ENCODE data around the gene ITPK1. TPM values are rescaled to one million over a fixed set of nuclear protein-coding genes. Genes with fewer than 3 reads are reported as not detected.

The ITPK1 gene
- total and polyA plus RNA-seq, 10 of the 15 experiments (the other 5 are each of a cell fraction or from before 2014, with no cell fraction given): 1.3 to 73.2 (median 27.0) TPM

DNA sequence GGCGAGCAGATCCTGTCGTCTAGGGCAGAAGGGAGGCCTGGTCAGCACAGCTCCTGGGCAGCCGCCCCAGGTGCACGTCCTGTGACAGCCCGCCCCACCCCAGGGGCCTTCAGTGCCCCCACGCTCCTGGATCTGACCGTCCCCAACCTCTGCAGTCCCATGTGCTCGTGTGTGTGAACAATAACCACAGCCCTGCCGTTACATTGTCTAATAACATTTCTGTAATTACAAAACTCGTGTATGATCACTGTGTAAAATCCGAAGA, 153.0 kb downstream of the ITPK1 start:
- Histone ChIP-seq H2AFZ (ENCODE audit: control insufficient read depth, low read depth, low read length) (no peak overlapping the region), H3K9me3 (replicated peaks; ENCODE audit: control insufficient read depth, insufficient read depth, low read length) (peaks cover 1% of the 10 kb centered on the region; the same call in 1 of the 3 replicates), H3K27me3 (replicated peaks in 1 of 2; ENCODE audit: control insufficient read depth in 2 of 2, insufficient read depth in 2 of 2, low read length in 1 of 2) (no peaks in the 10 kb centered on the region), H3K4me3 (no peak overlapping the region), H3K4me1 (ENCODE audit: control insufficient read depth, insufficient read depth, low read length) (no peaks in the 10 kb centered on the region), H3K79me2 (ENCODE audit: control insufficient read depth, insufficient read depth, low read length) (no peaks in the 10 kb centered on the region; the same call in 1 of the 2 replicates), H3K27ac (ENCODE audit: control insufficient read depth, insufficient read depth) (no peak overlapping the region), H3K9ac (ENCODE audit: control insufficient read depth, insufficient read depth, low read length) (no peak overlapping the region), H3K36me3 (ENCODE audit: control insufficient read depth in 2 of 2, insufficient read depth in 2 of 2, low read length in 1 of 2) (peaks cover 0 to 30% of the 10 kb centered on the region in 2 experiments; a peak in 3 of 4 replicates), H4K20me1 (ENCODE audit: control insufficient read depth, insufficient read depth) (no peaks in the 10 kb centered on the region; the same call in 1 of the 2 replicates), H3K4me2 (ENCODE audit: control insufficient read depth, insufficient read depth) (no peak overlapping the region)
- intact Hi-C loops (cut with micrococcal nuclease; ENCODE audit: unreplicated experiment) (no loop called here), in situ Hi-C loops (cut with MboI) (no loop called here)
- TF ChIP-seq KLF5 (IDR thresholded peaks at IDR 0.05; ENCODE audit: partially characterized antibody) (no peak), TCF7 (IDR thresholded peaks at IDR 0.05; ENCODE audit: borderline replicate concordance) (no peak), CEBPB (IDR thresholded peaks at IDR 0.05; ENCODE audit: borderline replicate concordance in 1 of 2, low read depth in 2 of 2, low read length in 2 of 2) (no peak), TARDBP (IDR thresholded peaks at IDR 0.05; ENCODE audit: borderline replicate concordance) (no peak), SRF (IDR thresholded peaks at IDR 0.05; ENCODE audit: low read depth in 2 of 2, low read length in 2 of 2) (no peak), RFX5 (IDR thresholded peaks at IDR 0.05; ENCODE audit: low read depth, low read length) (no peak), CREM (IDR thresholded peaks at IDR 0.05; ENCODE audit: low read depth) (no peak), NFYB (IDR thresholded peaks at IDR 0.05; ENCODE audit: insufficient read depth, low read depth, low read length) (no peak), GABPA (IDR thresholded peaks at IDR 0.05; ENCODE audit: low read depth) (no peak), EZH2 (IDR thresholded peaks at IDR 0.05; ENCODE audit: borderline replicate concordance, control insufficient read depth, low read depth, low read length) (no peak), RELA (IDR thresholded peaks at IDR 0.05; ENCODE audit: borderline replicate concordance, partially characterized antibody) (no peak)
- TF ChIP-seq, protein P1, sequence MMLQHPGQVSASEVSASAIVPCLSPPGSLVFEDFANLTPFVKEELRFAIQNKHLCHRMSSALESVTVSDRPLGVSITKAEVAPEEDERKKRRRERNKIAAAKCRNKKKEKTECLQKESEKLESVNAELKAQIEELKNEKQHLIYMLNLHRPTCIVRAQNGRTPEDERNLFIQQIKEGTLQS (IDR thresholded peaks at IDR 0.05; ENCODE audit: borderline replicate concordance, extremely low read depth, low read depth, low read length): no peak
- ATAC-seq (no peak), FAIRE-seq (no peak), DNase-seq (ENCODE audit: low read depth, low spot score) (no peak)
- RAD21 ChIA-PET (ENCODE audit: unreplicated experiment): no interaction called here
- CTCF ChIA-PET: interaction anchor here (1.0 to 1.6 kb wide), 3 partner anchors 8 to 176 kb away, joined by 4 to 7 read pairs (median 4); no protein-coding TSS in a partner anchor
- no TSS peak for BruUV-seq (replicated peaks)
- SMC1A ChIA-PET (ENCODE audit: uncharacterized antibody, unreplicated experiment): interaction anchor here (1.3 kb wide), 1 partner anchor 179 kb away, joined by 3 read pairs; no protein-coding TSS in a partner anchor
- POLR2A ChIA-PET: no interaction called here
- 82% methylated on average over 11 of the region's 11 CpGs for WGBS (ENCODE audit: insufficient coverage, insufficient replicate concordance, low lambda C conversion rate, missing lambda C conversion rate)

Measured in GM12878 (cell line).